Left ventricle myocardium inferior (tissue), 1 donor: ENCODE data around the gene GFRA4. TPM values are rescaled to one million over a fixed set of nuclear protein-coding genes. Genes with fewer than 3 reads are reported as not detected.

Source experiments
- DNase-seq: peaks from one replicate; pipeline ENCODE4 v3.0.0-alpha.2; 2020
- H3K27ac ChIP-seq: fragments of 200-600 bp; replicated peaks from 2 replicates; pipeline ENCODE4 v1.8.0; 2021
- H3K27me3 ChIP-seq: fragments of 200-600 bp; 2 replicates; pipeline ENCODE4 v1.8.0; 2021; ENCODE audit warnings: low read depth
- H3K36me3 ChIP-seq: fragments of 200-600 bp; 2 replicates; pipeline ENCODE4 v1.8.0; 2021
- H3K4me1 ChIP-seq: fragments of 200-600 bp; 2 replicates; pipeline ENCODE4 v1.8.0; 2021
- H3K4me3 ChIP-seq: fragments of 200-600 bp; 2 replicates; pipeline ENCODE4 v1.8.0; 2021; ENCODE audit warnings: mild to moderate bottlenecking, moderate library complexity
- H3K9me3 ChIP-seq: fragments of 200-600 bp; replicated peaks from 2 replicates; pipeline ENCODE4 v1.8.0; 2021
- intact Hi-C: fragments of 100-400 bp; cut with micrococcal nuclease; formaldehyde crosslinking; loops from one replicate; pipeline ENCODE4 v1.11.0; 2022
- total RNA-seq: library from RNA; stranded (reverse); fragmentation: NEBNext Ultra II Directional; extraction: Animal tissue kit (Norgen Biotek cat#: 25700); gene quantifications from one replicate; pipeline ENCODE4 v1.2.1, GENCODE V29; 2021
- TF ChIP-seq, protein P1 (sequence below): fragments of 200-600 bp; IDR thresholded peaks from 2 replicates; pipeline ENCODE4 v1.8.0; 2021; ENCODE audit warnings: antibody characterized with exemption, mild to moderate bottlenecking, borderline replicate concordance
- donor health status: DM: no; HTN: yes; CAD: no; lungs with severe emphysema.

GFRA4 gene
- total RNA-seq, 1 donor from 2014 or later: not detected

- Histone ChIP-seq H3K4me1 (peaks cover under 1% of the 10 kb centered on the region), H3K36me3 (no peaks in the 10 kb centered on the region), H3K4me3 (no peak overlapping the region), H3K27me3 (no peaks in the 10 kb centered on the region), H3K27ac (no peak overlapping the region), H3K9me3 (peaks cover 6% of the 10 kb centered on the region)
- intact Hi-C loops: no loop called here
- no peak for DNase-seq
- TF ChIP-seq, protein P1, sequence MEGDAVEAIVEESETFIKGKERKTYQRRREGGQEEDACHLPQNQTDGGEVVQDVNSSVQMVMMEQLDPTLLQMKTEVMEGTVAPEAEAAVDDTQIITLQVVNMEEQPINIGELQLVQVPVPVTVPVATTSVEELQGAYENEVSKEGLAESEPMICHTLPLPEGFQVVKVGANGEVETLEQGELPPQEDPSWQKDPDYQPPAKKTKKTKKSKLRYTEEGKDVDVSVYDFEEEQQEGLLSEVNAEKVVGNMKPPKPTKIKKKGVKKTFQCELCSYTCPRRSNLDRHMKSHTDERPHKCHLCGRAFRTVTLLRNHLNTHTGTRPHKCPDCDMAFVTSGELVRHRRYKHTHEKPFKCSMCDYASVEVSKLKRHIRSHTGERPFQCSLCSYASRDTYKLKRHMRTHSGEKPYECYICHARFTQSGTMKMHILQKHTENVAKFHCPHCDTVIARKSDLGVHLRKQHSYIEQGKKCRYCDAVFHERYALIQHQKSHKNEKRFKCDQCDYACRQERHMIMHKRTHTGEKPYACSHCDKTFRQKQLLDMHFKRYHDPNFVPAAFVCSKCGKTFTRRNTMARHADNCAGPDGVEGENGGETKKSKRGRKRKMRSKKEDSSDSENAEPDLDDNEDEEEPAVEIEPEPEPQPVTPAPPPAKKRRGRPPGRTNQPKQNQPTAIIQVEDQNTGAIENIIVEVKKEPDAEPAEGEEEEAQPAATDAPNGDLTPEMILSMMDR: no peak
Measured at GRCh38 chr20:3692706-3693294, 29.6 kb upstream of the GFRA4 start.

DNA sequence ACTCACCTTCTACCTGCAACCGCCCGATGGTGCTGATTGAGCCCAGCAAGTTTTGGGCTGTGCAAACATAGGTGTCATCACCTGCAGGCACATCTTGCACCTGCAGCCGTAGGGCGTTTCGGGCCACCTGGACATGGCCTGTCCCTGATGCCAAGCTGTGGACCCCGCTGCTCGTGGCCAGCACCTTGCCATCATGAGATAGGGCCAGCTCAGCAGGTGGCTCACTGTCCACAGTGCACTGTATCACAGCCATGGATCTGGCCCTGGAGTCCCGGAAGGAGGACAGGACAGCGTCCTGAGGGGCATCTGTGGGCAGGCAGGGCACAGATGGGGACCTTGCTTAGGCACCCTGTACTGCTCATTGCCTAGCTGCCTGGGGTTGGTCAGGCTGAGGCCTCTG is 28.7 kb upstream of the GFRA4 start:
- peaks cover 6% of the 10 kb centered on the region for H3K9me3 ChIP-seq
- no peaks in the 10 kb centered on the region for H3K36me3 ChIP-seq
- DNase-seq: no peak
- peaks cover 9% of the 10 kb centered on the region for H3K4me1 ChIP-seq
- no peaks in the 10 kb centered on the region for H3K27me3 ChIP-seq
- intact Hi-C loops: no loop called here
- H3K4me3 ChIP-seq: no peak overlapping the region
- TF ChIP-seq, protein P1: no peak
- H3K27ac ChIP-seq: no peak overlapping the region

- Histone ChIP-seq H3K4me1 (peaks cover 15% of the 10 kb centered on the region), H3K27me3 (no peaks in the 10 kb centered on the region), H3K27ac (no peak overlapping the region), H3K9me3 (peaks cover 3% of the 10 kb centered on the region), H3K36me3 (no peaks in the 10 kb centered on the region), H3K4me3 (no peak overlapping the region)
- TF ChIP-seq, protein P1: no peak
- DNase-seq: no peak
- intact Hi-C loops: no loop called here
Measured at GRCh38 chr20:3691306-3691705, 28.1 kb upstream of the GFRA4 start.

GRCh38 chr20:3690413-3690812 is 27.2 kb upstream of the GFRA4 start:
- TF ChIP-seq, protein P1: no peak
- intact Hi-C loops: no loop called here

DNA sequence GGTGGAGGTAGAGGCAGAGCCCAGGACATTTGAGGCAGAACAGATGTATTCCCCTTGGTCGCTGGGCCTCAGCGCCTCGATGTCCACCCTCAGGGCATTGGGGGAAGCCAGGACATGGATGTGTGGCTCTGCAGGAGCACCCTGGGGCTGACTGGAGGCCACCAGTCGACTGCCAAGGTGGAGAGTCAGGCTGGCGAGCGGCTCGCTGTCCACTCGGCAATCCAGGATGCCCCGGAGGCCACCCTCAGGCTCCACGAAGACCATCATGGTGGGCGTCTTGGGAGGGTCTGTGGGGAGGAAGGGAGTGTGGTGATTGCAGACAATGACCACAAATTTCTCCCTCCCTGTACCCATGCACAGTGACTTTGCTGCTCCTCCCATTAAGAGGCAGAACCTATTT is 26.8 kb upstream of the GFRA4 start:
- Histone ChIP-seq H3K4me3 (no peak overlapping the region), H3K4me1 (peaks cover 18% of the 10 kb centered on the region), H3K27me3 (no peaks in the 10 kb centered on the region), H3K27ac (no peak overlapping the region), H3K9me3 (no peaks in the 10 kb centered on the region), H3K36me3 (no peaks in the 10 kb centered on the region)
- TF ChIP-seq, protein P1: no peak
- intact Hi-C loops: no loop called here
- no peak for DNase-seq

More at GRCh38 chr20:3690413-3690812, 27.2 kb upstream of the GFRA4 start:
- DNase-seq: no peak
- no peak overlapping the region for H3K4me3 ChIP-seq
- H3K27ac ChIP-seq: no peak overlapping the region
- peaks cover 18% of the 10 kb centered on the region for H3K4me1 ChIP-seq
- no peaks in the 10 kb centered on the region for H3K9me3 ChIP-seq
- H3K27me3 ChIP-seq: no peaks in the 10 kb centered on the region
- no peaks in the 10 kb centered on the region for H3K36me3 ChIP-seq
